H9 (cell line): Measurements from ENCODE around the gene CCL25. TPM values are rescaled to one million over a fixed set of nuclear protein-coding genes. Genes with fewer than 3 reads are reported as not detected.
"Not testable (repeated sequence)": the region's sequence is repeated elsewhere in the genome, so short reads cannot be mapped to it uniquely, and the experiment has no call there.

Experiments used
- DNase-seq: peaks from one replicate; pipeline ENCODE4 v3.0.0-alpha.2; 2017
- H2AFZ ChIP-seq: one replicate; pipeline ENCODE4 v1.6.1; 2013; ENCODE audit warnings: mild to moderate bottlenecking, low read length, control low read depth, moderate library complexity
- H2AK5ac ChIP-seq: 2 replicates; pipeline ENCODE4 v1.6.1; 2013; ENCODE audit warnings: low read length, control low read depth, mixed read lengths; ENCODE audit not compliant: insufficient read length
- H2BK120ac ChIP-seq: one replicate; pipeline ENCODE4 v1.6.1; 2013; ENCODE audit warnings: low read depth, mild to moderate bottlenecking, low read length, control low read depth, inconsistent platforms; ENCODE audit not compliant: poor library complexity, severe bottlenecking
- H2BK12ac ChIP-seq: 2 replicates; pipeline ENCODE4 v1.6.1; 2013; ENCODE audit warnings: low read length, control low read depth, mixed read lengths, low read depth; ENCODE audit not compliant: insufficient read length
- H2BK15ac ChIP-seq: 2 replicates; pipeline ENCODE4 v1.6.1; 2013; ENCODE audit warnings: low read depth, low read length, control low read depth
- H2BK20ac ChIP-seq: one replicate; pipeline ENCODE4 v1.6.1; 2013; ENCODE audit warnings: low read depth, mild to moderate bottlenecking, low read length, control low read depth, inconsistent platforms; ENCODE audit not compliant: poor library complexity, severe bottlenecking
- H2BK5ac ChIP-seq: 2 replicates; pipeline ENCODE4 v1.6.1; 2013; ENCODE audit warnings: low read length, control low read depth, mixed read lengths; ENCODE audit not compliant: insufficient read length
- H3K14ac ChIP-seq: 2 replicates; pipeline ENCODE4 v1.6.1; 2013; ENCODE audit warnings: low read length, control low read depth; ENCODE audit not compliant: insufficient read depth
- H3K18ac ChIP-seq: 2 replicates; pipeline ENCODE4 v1.6.1; 2013; ENCODE audit warnings: low read depth, mild to moderate bottlenecking, mixed read lengths, low read length, control low read depth; ENCODE audit not compliant: insufficient read length
- H3K23ac ChIP-seq: 2 replicates; pipeline ENCODE4 v1.6.1; 2013; ENCODE audit warnings: low read length, control low read depth, mixed read lengths, low read depth; ENCODE audit not compliant: insufficient read length
- H3K23me2 ChIP-seq: 2 replicates; pipeline ENCODE4 v1.6.1; 2013; ENCODE audit warnings: low read depth, mild to moderate bottlenecking, mixed read lengths, low read length, control low read depth; ENCODE audit not compliant: insufficient read length, poor library complexity, severe bottlenecking
- H3K27ac ChIP-seq: 2 replicates; pipeline ENCODE4 v1.5.1; 2013; ENCODE audit warnings: low read length, control low read depth, mixed read lengths, low read depth; ENCODE audit not compliant: insufficient read length
- H3K27me3 ChIP-seq: 2 replicates; pipeline ENCODE4 v1.6.1; 2013; ENCODE audit warnings: low read length, control low read depth, inconsistent platforms; ENCODE audit not compliant: insufficient read depth
- H3K4ac ChIP-seq: 2 replicates; pipeline ENCODE4 v1.6.1; 2013; ENCODE audit warnings: low read depth, mild to moderate bottlenecking, control low read depth, inconsistent platforms, low read length, moderate library complexity
- H3K4me1 ChIP-seq: 2 replicates; pipeline ENCODE4 v1.6.1; 2013; ENCODE audit warnings: low read length, control low read depth, inconsistent platforms; ENCODE audit not compliant: insufficient read depth
- H3K4me2 ChIP-seq: 2 replicates; pipeline ENCODE4 v1.6.1; 2013; ENCODE audit warnings: low read length, control low read depth, mixed read lengths; ENCODE audit not compliant: insufficient read length, insufficient read depth
- H3K56ac ChIP-seq: 2 replicates; pipeline ENCODE4 v1.6.1; 2013; ENCODE audit warnings: low read depth, mild to moderate bottlenecking, mixed read lengths, low read length, control low read depth; ENCODE audit not compliant: insufficient read length
- H3K79me1 ChIP-seq: 2 replicates; pipeline ENCODE4 v1.6.1; 2013; ENCODE audit warnings: low read depth, mild to moderate bottlenecking, moderate library complexity, low read length, control low read depth, inconsistent platforms; ENCODE audit not compliant: insufficient read depth, poor library complexity, severe bottlenecking
- H3K79me2 ChIP-seq: 2 replicates; pipeline ENCODE4 v1.6.1; 2013; ENCODE audit warnings: low read length, control low read depth, inconsistent platforms; ENCODE audit not compliant: insufficient read depth
- H3K9ac ChIP-seq: 2 replicates; pipeline ENCODE4 v1.6.1; 2013; ENCODE audit warnings: low read length, control low read depth, mixed read lengths; ENCODE audit not compliant: insufficient read length; ENCODE audit errors: extremely low read depth
- H3K9me3 ChIP-seq: one replicate; pipeline ENCODE4 v1.6.1; 2013; ENCODE audit warnings: low read depth, low read length, inconsistent platforms; ENCODE audit not compliant: control insufficient read depth
- H3T11ph ChIP-seq: one replicate; pipeline ENCODE4 v1.6.1; 2013; ENCODE audit warnings: mild to moderate bottlenecking, low read length, control low read depth, inconsistent platforms
- H4K20me1 ChIP-seq: one replicate; pipeline ENCODE4 v1.6.1; 2013; ENCODE audit not compliant: control insufficient read depth, insufficient read length, insufficient read depth
- H4K5ac ChIP-seq: 2 replicates; pipeline ENCODE4 v1.6.1; 2013; ENCODE audit warnings: low read depth, mild to moderate bottlenecking, mixed read lengths, low read length, control low read depth; ENCODE audit not compliant: insufficient read length
- H4K8ac ChIP-seq: replicated peaks from 2 replicates; pipeline ENCODE4 v1.6.1; 2013; ENCODE audit warnings: low read length, control low read depth, mixed read lengths, low read depth; ENCODE audit not compliant: insufficient read length
- H4K91ac ChIP-seq: 2 replicates; pipeline ENCODE4 v1.6.1; 2013; ENCODE audit warnings: low read depth, mild to moderate bottlenecking, moderate library complexity, mixed read lengths, low read length, control low read depth; ENCODE audit not compliant: insufficient read length
- H3K27ac Mint-ChIP-seq, 3 experiments: 2 replicates in 2 of 3; 3 replicates in 1 of 3; pipeline ENCODE4 v1.8.0; 2020 to 2021; ENCODE audit warnings: mixed read lengths in 3 of 3, mild to moderate bottlenecking in 1 of 3, moderate library complexity in 1 of 3
- H3K27me3 Mint-ChIP-seq: 2 replicates; pipeline ENCODE4 v1.8.0; 2021; ENCODE audit warnings: low read depth, mild to moderate bottlenecking, moderate library complexity, mixed read lengths
- H3K36me3 Mint-ChIP-seq, 3 experiments: 2 replicates in 2 of 3; 3 replicates in 1 of 3; pipeline ENCODE4 v1.8.0; 2020 to 2021; ENCODE audit warnings: low read depth in 3 of 3, mixed read lengths in 3 of 3; ENCODE audit not compliant: insufficient read depth in 1 of 3
- H3K4me1 Mint-ChIP-seq, 2 experiments: 2 replicates each; pipeline ENCODE4 v1.8.0; 2020; ENCODE audit warnings: mixed read lengths in 2 of 2
- H3K4me3 Mint-ChIP-seq, 2 experiments: 2 replicates in 1 of 2; 3 replicates in 1 of 2; pipeline ENCODE4 v1.8.0; 2020 to 2021; ENCODE audit warnings: mild to moderate bottlenecking in 2 of 2, mixed read lengths in 2 of 2, moderate library complexity in 1 of 2
- H3K9me3 Mint-ChIP-seq, 2 experiments: 2 replicates in 1 of 2; 3 replicates in 1 of 2; pipeline ENCODE4 v1.8.0; 2020; ENCODE audit warnings: mild to moderate bottlenecking in 2 of 2, mixed read lengths in 2 of 2, moderate library complexity in 1 of 2
- CTCF ChIP-seq: fragments of 200-600 bp; sonication (generic); conservative IDR thresholded peaks from 3 replicates; pipeline ENCODE4 v1.8.0; 2021; ENCODE audit warnings: antibody characterized with exemption, mild to moderate bottlenecking
- WGBS: extraction: QIAGEN DNeasy Blood & Tissue Kit; methylation state at CpG from one replicate; pipeline ENCODE4 v1.1.7; 2013; ENCODE audit warnings: missing lambda C conversion rate, low lambda C conversion rate, mixed read lengths; ENCODE audit not compliant: insufficient read length; ENCODE audit errors: extremely low coverage; 5-methylcytosine and 5-hydroxymethylcytosine counted together
- total RNA-seq: library from RNA; stranded (reverse); gene quantifications from 2 replicates; pipeline ENCODE4 v1.2.1, GENCODE V29; 2021

The CCL25 gene
- total RNA-seq, 1 experiment from 2014 or later: not detected

GRCh38 chr19:8030960-8031359 lies 21.6 kb upstream of the CCL25 start:
- H3K27ac ChIP-seq: no peak overlapping the region
- H3K23me2 ChIP-seq: no peaks in the 10 kb centered on the region
- no peak overlapping the region for H3K18ac ChIP-seq
- no peak overlapping the region for H2BK120ac ChIP-seq
- no peaks in the 10 kb centered on the region for H3K9me3 Mint-ChIP-seq
- no CpG with 5 or more reads among the region's 8 CpGs for WGBS
- H2BK12ac ChIP-seq: no peak overlapping the region
- no peak overlapping the region for H2BK15ac ChIP-seq
- no peak overlapping the region for H4K8ac ChIP-seq
- no peak overlapping the region for H3K9ac ChIP-seq
- H3K27me3 Mint-ChIP-seq: peaks cover 8% of the 10 kb centered on the region
- no peak overlapping the region for H2BK20ac ChIP-seq
- H4K91ac ChIP-seq: no peak overlapping the region
- H3K4ac ChIP-seq: no peak overlapping the region
- H3K79me1 ChIP-seq: no peaks in the 10 kb centered on the region
- no peak for TF ChIP-seq CTCF
- no peak overlapping the region for H2AK5ac ChIP-seq
- no peaks in the 10 kb centered on the region; the same call in 1 of the 2 replicates for H3K4me1 ChIP-seq
- no peak overlapping the region for H3K14ac ChIP-seq
- H3K56ac ChIP-seq: no peak overlapping the region
- H3K27ac Mint-ChIP-seq: no peak overlapping the region
- H3K36me3 Mint-ChIP-seq: no peaks in the 10 kb centered on the region; a peak in 2 of 7 replicates
- H3K4me2 ChIP-seq: no peak overlapping the region
- no peaks in the 10 kb centered on the region for H4K20me1 ChIP-seq
- H2AFZ ChIP-seq: no peak overlapping the region
- H3K23ac ChIP-seq: no peak overlapping the region
- H3K9me3 ChIP-seq: no peaks in the 10 kb centered on the region
- no peak overlapping the region for H4K5ac ChIP-seq
- DNase-seq: no peak
- H3T11ph ChIP-seq: no peak overlapping the region
- H2BK5ac ChIP-seq: no peak overlapping the region
- H3K4me1 Mint-ChIP-seq: peaks cover 17 to 37% of the 10 kb centered on the region in 2 experiments
- no peaks in the 10 kb centered on the region for H3K79me2 ChIP-seq
- no peaks in the 10 kb centered on the region for H3K27me3 ChIP-seq
- no peak overlapping the region for H3K4me3 Mint-ChIP-seq

DNA sequence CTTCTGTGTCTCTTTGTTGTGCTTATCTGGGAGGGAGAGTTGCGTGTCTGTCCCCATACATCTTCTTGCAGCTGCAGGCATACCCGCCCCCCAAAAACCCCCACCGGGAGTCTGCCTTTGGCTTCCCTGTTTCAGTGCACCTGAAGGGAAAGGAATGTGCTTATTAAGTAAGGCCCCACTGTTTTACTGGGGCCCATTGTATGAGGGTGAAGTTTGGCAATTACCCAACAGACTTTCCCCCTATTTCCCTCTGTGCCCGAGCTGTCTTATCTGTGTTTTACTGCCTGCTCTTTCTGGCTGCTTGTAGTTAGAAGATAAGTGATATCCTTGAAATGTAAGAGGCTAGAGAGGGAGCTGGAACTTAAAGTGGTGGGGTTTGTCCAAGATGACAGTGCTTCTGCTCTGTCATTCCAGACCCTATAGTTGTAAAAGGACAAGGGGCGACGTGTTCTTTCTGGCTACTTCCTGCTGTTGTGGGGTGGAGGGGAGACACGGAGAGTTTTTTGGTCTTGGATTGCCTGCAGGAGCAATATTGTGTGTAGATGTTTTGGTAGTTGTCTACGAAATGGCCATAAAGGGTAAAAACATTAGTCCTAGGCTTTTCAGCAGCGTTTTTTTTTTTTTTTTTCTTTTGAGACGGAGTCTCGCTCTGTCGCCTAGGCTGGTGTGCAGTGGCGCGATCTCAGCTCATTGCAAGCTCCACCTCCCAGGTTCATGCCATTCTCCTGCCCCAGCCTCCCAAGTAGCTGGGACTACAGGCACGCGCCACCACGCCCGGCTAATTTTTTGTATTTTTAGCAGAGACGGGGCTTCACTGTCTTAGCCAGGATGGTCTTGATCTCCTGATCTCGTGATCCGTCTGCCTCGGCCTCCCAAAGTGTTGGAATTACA lies 19.0 kb upstream of the CCL25 start:
- H3K56ac ChIP-seq, H3K27ac ChIP-seq, H3K4me2 ChIP-seq, H2BK15ac ChIP-seq, H3K23me2 ChIP-seq, H3K9me3 ChIP-seq, H2BK5ac ChIP-seq, H3K9me3 Mint-ChIP-seq, H3K23ac ChIP-seq, H3K14ac ChIP-seq, H3K27me3 ChIP-seq, H3K9ac ChIP-seq, H4K91ac ChIP-seq, H3T11ph ChIP-seq, H2AK5ac ChIP-seq, DNase-seq, H4K20me1 ChIP-seq, H2BK120ac ChIP-seq, H4K5ac ChIP-seq, H3K79me2 ChIP-seq, H3K79me1 ChIP-seq, H2BK12ac ChIP-seq, H3K36me3 Mint-ChIP-seq, H2BK20ac ChIP-seq, H4K8ac ChIP-seq, H3K4me1 ChIP-seq, H3K4ac ChIP-seq: not testable (repeated sequence)
- Mint-ChIP-seq H3K27me3 (peaks cover 21% of the 10 kb centered on the region), H3K4me1 (peaks cover 23 to 38% of the 10 kb centered on the region in 2 experiments), H3K4me3 (peak overlapping the region in 1 of 2 experiments; percentile 17; a peak in 1 of 5 replicates), H3K27ac (peak overlapping the region in 2 of 3 experiments; percentile 89 to 98; a peak in 6 of 7 replicates)
- no CpG with 5 or more reads among the region's 22 CpGs for WGBS
- Histone ChIP-seq H3K18ac (peak overlapping the region; percentile 50), H2AFZ (peak overlapping the region; percentile 18)
